Fibroblast of the aortic adventitia (primary cell): Measurements from ENCODE around the gene ENPP6. TPM values are rescaled to one million over a fixed set of nuclear protein-coding genes. Genes with fewer than 3 reads are reported as not detected.

Experiments used
- DNase-seq: peaks from one replicate; pipeline ENCODE4 v3.0.0-alpha.2; 2010; ENCODE audit warnings: low read depth
- H3K4me3 ChIP-seq: 2 replicates; pipeline ENCODE4 v1.5.1; 2011; ENCODE audit warnings: low read depth, mild to moderate bottlenecking, control low read depth, low read length, moderate library complexity
- total RNA-seq: library from RNA; depleted of rRNA; stranded (reverse); fragments of >200 nt; gene quantifications from 2 replicates; pipeline ENCODE4 v1.2.3, GENCODE V29; 2012; ENCODE audit warnings: low replicate concordance
- TF ChIP-seq, protein P1 (sequence below): IDR thresholded peaks from 2 replicates; pipeline ENCODE4 v1.5.1; 2011; ENCODE audit warnings: mild to moderate bottlenecking, low read length, control low read depth, inconsistent platforms; ENCODE audit not compliant: insufficient read depth

ENPP6 gene
- total RNA-seq, 1 donor: 0.18 TPM

DNA sequence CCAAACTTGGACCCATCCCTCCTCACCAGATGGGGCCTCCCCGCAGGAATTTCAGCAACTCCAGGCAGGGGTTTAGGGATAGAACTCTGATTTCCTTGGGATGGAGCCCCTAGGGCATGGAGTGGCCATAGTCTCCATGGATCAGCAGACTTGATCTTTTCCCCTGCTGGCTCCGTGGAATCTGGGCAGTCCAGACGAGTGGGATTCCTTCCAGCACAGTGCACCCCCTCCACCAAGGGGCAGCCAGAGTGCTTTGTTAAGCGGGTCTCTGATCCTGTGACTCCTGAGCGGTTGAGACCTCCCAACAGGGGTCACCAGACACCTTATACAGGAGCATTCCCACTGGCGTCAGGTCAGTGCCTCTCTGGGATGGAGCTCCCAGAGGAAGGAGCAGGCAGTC is 40.4 kb downstream of the ENPP6 start:
- no peak overlapping the region for H3K4me3 ChIP-seq
- DNase-seq: no peak

DNA sequence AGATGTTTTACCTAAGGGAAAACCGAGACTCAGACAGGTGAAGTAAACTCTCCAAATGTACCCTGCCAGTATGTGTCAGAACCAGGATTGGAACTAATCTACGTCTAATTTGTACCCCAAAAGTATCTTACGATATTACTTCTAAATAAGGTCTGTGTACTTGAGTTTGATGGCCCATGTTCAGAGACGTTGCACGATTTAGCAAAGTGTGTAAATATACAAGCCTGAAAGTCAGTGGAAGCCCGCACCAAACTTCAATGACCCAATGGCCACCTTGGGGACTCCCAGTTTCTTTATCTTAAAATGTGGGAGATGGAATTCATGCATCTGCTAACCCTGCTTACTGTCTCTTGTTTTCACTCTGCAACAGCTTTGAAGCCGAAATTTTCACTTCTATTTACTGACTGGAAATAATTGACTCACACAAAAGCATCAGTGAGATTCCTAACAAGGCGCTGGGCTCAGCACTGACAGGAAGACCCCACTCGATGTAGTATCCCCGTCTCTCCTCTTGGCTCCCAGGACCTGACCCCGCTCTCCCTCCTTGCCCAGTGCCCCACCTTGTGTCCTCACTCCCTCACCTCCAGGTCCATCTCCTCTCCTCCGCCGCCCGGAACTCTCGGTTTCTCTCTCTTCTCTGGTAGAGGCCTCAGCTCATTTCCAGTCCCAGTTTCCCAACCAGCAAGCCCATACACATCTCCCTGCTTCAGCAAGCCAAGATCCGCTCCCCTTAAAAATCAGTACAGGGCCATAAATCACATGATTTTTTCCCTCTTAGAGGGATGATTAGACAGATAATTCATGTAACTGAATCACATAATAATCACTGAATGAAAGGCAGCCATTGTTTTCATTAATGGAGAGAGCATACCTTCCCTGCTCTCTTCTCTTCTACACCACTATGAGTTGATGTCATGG is 42.8 kb downstream of the ENPP6 start:
- DNase-seq: no peak
- H3K4me3 ChIP-seq: no peak overlapping the region
- TF ChIP-seq, protein P1, sequence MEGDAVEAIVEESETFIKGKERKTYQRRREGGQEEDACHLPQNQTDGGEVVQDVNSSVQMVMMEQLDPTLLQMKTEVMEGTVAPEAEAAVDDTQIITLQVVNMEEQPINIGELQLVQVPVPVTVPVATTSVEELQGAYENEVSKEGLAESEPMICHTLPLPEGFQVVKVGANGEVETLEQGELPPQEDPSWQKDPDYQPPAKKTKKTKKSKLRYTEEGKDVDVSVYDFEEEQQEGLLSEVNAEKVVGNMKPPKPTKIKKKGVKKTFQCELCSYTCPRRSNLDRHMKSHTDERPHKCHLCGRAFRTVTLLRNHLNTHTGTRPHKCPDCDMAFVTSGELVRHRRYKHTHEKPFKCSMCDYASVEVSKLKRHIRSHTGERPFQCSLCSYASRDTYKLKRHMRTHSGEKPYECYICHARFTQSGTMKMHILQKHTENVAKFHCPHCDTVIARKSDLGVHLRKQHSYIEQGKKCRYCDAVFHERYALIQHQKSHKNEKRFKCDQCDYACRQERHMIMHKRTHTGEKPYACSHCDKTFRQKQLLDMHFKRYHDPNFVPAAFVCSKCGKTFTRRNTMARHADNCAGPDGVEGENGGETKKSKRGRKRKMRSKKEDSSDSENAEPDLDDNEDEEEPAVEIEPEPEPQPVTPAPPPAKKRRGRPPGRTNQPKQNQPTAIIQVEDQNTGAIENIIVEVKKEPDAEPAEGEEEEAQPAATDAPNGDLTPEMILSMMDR: no peak

More for the DNA sequence above, 40.4 kb downstream of the ENPP6 start:
- TF ChIP-seq, protein P1: no peak

DNA sequence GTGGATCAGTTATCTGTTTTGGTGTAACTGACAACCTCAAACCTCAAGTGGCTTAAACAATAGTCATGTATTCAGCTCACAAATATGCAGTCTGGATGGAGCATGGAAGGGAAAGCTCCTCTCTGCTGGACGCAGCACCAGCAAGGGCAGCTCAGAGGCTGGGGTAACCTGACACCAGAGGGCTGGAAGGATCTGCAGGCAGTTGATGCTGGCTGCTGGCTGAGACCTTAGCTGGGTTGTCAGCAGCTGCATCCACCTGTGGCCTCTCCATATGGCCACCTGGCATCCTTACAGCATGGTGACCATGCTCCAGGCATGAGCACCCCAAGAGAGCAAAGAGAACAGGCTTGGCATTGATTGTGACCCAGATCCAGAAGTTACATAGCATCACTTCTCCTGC is 46.7 kb downstream of the ENPP6 start:
- TF ChIP-seq, protein P1: no peak
- H3K4me3 ChIP-seq: no peak overlapping the region
- peak; percentile 48 for DNase-seq

DNA sequence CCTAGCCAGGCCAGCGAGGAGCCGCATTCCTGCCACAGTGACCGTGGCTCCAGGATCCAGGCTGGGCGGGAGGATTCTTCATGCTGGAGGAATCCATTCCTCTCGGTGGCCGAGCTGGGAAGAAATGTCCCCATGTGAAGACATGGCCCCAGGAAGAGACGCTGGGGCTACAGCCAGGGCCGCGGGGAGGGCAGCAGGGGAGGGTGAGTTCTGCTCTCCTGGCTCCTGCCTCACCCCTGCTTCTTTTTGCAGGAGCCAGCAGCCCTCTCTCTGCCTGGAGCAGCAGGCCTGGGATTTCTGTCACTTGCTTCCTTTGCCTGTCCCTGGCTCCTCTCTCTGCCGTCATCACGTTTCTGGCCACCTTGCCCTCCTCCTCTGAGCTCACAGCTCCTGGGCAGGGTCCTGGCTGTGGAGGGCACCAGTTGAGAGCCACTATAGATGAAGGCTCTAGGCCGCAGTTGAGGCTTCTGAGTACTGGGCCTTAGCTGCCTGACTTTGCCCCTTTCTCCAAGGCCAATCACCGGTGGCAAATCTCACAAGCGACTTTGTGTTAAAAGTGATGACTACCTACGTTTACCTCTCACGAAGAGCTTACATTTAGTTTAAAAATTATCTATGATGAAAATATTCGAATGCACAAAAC is 48.3 kb downstream of the ENPP6 start:
- no peak for DNase-seq
- H3K4me3 ChIP-seq: no peak overlapping the region

DNA sequence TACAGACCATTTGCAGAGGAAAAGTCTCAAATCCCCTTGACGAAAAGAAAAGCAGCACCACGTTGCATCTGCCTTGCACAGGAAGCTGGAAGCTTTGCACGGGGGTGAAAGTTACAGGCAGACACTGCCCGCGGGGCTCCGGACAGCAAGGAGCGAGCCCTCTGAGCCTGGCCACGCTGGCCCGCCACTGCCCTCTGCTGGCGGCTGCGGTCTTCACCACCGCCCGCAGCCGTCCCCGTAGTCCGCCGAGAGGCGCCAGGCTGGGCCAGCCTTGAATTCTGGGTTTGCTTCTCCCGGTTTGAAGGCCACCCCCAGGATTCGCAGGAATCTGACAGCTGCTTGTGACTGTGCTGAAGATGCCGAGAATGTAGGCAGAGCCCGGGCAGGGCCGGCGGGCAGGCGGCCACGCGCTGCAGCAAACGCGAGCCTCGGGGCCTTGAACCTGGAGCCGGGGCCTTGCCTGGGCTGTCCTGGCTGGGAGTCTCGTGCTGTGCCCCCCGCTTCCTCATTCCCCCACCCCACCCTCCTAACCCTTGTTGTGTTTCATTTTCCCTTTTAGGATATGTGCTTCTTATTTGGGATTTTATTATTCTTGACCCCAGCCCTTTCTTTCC is 49.2 kb downstream of the ENPP6 start:
- no peak overlapping the region for H3K4me3 ChIP-seq
- TF ChIP-seq, protein P1: peak; percentile 94
- peak; percentile 66 for DNase-seq

More for the DNA sequence above, 48.3 kb downstream of the ENPP6 start:
- TF ChIP-seq, protein P1: no peak

DNA sequence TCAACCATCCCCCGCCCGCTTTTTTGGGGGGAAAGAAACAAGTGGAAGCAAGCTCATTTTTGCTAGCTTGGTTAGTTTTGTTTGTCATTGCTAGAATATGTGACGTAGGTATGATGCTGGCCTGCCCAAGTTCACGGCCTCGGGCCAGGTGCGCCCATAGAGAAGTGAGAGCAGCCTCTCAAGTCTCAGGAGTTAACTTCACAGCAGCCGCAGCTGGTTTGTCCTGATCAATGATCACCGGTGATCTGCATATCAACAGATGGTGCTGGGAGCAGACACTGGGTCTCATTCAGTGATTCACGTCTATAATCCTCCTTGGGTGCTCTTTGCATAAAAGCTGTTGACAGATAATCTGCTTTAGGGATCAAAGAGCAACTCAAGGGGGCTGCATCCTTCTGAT is 50.1 kb downstream of the ENPP6 start:
- DNase-seq: no peak
- TF ChIP-seq, protein P1: no peak

More for the DNA sequence above, 50.1 kb downstream of the ENPP6 start:
- no peak overlapping the region for H3K4me3 ChIP-seq
